A549 treated with CpdA at 1 μM for 4 hours (cell line): ENCODE data around the gene CNN3. TPM values are rescaled to one million over a fixed set of nuclear protein-coding genes. Genes with fewer than 3 reads are reported as not detected.

Experiments used
- total RNA-seq: library from RNA; stranded (reverse); fragments of 200-300 nt; extraction: Qiagen RNA extraction; gene quantifications from 5 replicates; pipeline ENCODE4 v1.2.3, GENCODE V29; 2022; ENCODE audit warnings: low read depth

The CNN3 gene
- total RNA-seq, result 52.3 to 64.8 TPM (median 53.8 TPM) in 5 replicates

GRCh38 chr1:94926915-94927404 is at the start of gene CNN3:
CNN3 (minus strand) TSS chr1:94927110; CDS start chr1:94926894, 216 bp downstream.

Other genes with a start within 250 kb of the CNN3 start
- 1.6 to 2.1 TPM (median 1.7 TPM) in 5 replicates for gene SLC44A3, start 106.8 kb downstream of the CNN3 start, total RNA-seq
- gene ALG14, start 145.8 kb upstream of the CNN3 start, total RNA-seq, result 2.8 to 10.6 TPM (median 6.8 TPM) in 5 replicates
- gene TLCD4, start 190.2 kb upstream of the CNN3 start, total RNA-seq, result 8.1 to 12.2 TPM (median 8.7 TPM) in 5 replicates